Loucy (cell line): Measurements from ENCODE around the gene LHX6.

ENCODE experiments used
- EZH2phosphoT487 ChIP-seq: fragments of 200-600 bp; IDR thresholded peaks from 2 replicates; pipeline ENCODE4 v1.6.1; 2018; ENCODE audit warnings: antibody characterized with exemption, mild to moderate bottlenecking, moderate library complexity, borderline replicate concordance
- TF ChIP-seq, protein P1 (sequence below): fragments of 200-600 bp; sonication (generic); conservative IDR thresholded peaks from 2 replicates; pipeline ENCODE4 v1.5.1; 2014; ENCODE audit warnings: mild to moderate bottlenecking, antibody characterized with exemption, low read length

DNA sequence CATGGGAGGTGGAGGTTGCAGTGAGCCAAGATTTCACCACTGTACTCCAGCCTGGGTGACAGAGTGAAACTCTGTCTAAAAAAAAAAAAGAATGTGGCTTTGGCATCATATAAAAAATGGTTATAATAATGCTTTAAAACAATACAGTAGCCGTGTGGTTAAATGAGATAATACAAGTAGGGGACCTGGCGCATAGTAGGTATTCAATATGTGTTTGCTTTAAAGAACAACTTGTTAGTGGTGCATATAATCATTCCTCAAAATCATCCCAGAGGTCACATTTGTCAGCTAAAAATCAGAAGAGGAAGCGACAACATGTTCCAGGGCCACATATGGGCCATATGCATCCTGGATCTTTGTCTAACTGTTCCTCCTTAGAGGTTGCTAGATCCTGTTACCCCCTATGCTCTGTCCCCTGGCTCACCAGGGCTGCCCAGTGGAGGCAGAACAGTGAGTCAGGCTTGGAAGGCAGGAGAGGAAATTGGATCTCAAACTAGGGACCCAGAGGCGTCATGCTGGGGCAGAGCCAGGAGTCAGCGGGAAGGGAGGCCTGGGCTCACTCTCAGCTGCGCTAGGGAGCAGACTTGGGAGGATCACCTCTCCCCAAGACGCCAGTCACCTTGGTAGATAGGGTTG lies 27.7 kb downstream of the LHX6 start:
- TF ChIP-seq, protein P1, sequence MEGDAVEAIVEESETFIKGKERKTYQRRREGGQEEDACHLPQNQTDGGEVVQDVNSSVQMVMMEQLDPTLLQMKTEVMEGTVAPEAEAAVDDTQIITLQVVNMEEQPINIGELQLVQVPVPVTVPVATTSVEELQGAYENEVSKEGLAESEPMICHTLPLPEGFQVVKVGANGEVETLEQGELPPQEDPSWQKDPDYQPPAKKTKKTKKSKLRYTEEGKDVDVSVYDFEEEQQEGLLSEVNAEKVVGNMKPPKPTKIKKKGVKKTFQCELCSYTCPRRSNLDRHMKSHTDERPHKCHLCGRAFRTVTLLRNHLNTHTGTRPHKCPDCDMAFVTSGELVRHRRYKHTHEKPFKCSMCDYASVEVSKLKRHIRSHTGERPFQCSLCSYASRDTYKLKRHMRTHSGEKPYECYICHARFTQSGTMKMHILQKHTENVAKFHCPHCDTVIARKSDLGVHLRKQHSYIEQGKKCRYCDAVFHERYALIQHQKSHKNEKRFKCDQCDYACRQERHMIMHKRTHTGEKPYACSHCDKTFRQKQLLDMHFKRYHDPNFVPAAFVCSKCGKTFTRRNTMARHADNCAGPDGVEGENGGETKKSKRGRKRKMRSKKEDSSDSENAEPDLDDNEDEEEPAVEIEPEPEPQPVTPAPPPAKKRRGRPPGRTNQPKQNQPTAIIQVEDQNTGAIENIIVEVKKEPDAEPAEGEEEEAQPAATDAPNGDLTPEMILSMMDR = no peak
- TF ChIP-seq EZH2phosphoT487 = no peak
